Gastroesophageal sphincter (tissue), 3 donors: ENCODE results near the gene CD2.

Source experiments
- EP300 ChIP-seq: sonication (generic); formaldehyde crosslinking; IDR thresholded peaks from one replicate; pipeline ENCODE4 v1.6.1; 2017; ENCODE audit warnings: antibody characterized with exemption, mild to moderate bottlenecking
- POLR2A ChIP-seq, 2 donors: fragments of 450-650 bp; IDR thresholded peaks; one replicate each; pipeline ENCODE4 v1.6.1; 2017; ENCODE audit warnings: antibody characterized with exemption in 2 of 2, mild to moderate bottlenecking in 2 of 2, moderate library complexity in 1 of 2
- POLR2AphosphoS5 ChIP-seq: sonication (generic); formaldehyde crosslinking; IDR thresholded peaks from one replicate; pipeline ENCODE4 v1.6.1; 2017; ENCODE audit warnings: antibody characterized with exemption
- TF ChIP-seq, protein P1 (sequence below), 4 experiments: fragments of 200-600 bp in 2 of 4; fragments of 450-650 bp in 2 of 4; sonication (generic) in 1 of 4; IDR thresholded peaks; one replicate each; pipeline ENCODE4 v1.5.1; 2017 to 2019; ENCODE audit warnings: antibody characterized with exemption in 4 of 4, mild to moderate bottlenecking in 2 of 4, moderate library complexity in 2 of 4

DNA sequence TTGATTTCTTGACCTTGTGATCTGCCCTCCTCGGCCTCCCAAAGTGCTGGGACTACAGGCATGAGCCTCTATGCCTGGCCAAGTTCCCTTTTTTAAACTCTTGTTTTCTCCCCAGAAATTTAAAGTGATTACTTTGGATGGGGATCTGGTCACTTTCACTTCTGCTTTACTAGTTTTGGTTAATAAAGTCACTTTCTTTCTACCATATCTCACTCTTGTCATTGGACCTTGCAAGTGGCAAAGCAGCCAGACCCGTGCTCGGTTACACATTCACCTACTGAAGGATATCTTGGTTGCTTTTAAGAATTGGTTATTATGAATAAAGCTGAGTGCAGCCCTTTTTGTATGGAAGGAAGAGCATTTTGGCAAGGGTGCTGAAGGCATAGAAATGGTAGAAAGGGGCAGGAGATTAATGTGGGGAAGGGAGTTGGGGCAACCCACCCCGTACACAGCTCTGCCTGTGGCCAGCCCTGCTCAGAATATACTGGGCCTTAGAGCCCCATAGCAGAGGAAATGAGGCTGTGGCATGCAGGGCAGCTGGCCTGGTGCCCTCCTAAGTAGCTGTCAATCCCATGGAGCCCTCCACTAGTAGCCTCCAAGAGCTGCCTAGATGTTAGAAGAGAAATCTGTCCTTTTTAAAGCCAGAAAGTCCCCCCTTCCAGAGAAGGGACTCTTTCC lies 40.7 kb downstream of the CD2 start:
- no peak for TF ChIP-seq POLR2A (IDR thresholded peaks at IDR 0.05)
- no peak for TF ChIP-seq POLR2AphosphoS5
- TF ChIP-seq, protein P1, sequence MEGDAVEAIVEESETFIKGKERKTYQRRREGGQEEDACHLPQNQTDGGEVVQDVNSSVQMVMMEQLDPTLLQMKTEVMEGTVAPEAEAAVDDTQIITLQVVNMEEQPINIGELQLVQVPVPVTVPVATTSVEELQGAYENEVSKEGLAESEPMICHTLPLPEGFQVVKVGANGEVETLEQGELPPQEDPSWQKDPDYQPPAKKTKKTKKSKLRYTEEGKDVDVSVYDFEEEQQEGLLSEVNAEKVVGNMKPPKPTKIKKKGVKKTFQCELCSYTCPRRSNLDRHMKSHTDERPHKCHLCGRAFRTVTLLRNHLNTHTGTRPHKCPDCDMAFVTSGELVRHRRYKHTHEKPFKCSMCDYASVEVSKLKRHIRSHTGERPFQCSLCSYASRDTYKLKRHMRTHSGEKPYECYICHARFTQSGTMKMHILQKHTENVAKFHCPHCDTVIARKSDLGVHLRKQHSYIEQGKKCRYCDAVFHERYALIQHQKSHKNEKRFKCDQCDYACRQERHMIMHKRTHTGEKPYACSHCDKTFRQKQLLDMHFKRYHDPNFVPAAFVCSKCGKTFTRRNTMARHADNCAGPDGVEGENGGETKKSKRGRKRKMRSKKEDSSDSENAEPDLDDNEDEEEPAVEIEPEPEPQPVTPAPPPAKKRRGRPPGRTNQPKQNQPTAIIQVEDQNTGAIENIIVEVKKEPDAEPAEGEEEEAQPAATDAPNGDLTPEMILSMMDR (IDR thresholded peaks at IDR 0.05), result no peak
- TF ChIP-seq EP300, result no peak
